ENCODE data around the gene C2CD2L.

DNA sequence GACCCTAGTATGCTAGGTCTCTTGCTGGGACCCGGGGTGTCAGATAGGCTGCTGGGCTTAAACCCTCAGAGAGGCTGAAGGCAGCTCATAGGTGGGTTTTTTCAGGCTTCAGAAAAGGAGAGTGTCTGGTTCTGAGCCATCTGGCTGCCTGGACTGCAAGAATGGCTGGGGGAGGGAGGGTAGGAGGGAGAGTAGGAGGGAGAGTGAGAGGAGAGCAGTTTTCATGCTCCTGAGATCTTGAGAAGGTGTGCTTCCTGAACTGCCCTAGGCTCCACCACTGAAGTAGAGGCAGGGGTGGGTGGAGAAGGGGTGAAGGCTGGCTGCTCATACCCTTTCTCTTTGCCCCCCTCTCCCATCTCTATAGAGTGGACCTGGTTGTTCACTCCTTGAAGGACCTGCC lies 17.8 kb upstream of the C2CD2L start:
- TF ChIP-seq, protein P1, sequence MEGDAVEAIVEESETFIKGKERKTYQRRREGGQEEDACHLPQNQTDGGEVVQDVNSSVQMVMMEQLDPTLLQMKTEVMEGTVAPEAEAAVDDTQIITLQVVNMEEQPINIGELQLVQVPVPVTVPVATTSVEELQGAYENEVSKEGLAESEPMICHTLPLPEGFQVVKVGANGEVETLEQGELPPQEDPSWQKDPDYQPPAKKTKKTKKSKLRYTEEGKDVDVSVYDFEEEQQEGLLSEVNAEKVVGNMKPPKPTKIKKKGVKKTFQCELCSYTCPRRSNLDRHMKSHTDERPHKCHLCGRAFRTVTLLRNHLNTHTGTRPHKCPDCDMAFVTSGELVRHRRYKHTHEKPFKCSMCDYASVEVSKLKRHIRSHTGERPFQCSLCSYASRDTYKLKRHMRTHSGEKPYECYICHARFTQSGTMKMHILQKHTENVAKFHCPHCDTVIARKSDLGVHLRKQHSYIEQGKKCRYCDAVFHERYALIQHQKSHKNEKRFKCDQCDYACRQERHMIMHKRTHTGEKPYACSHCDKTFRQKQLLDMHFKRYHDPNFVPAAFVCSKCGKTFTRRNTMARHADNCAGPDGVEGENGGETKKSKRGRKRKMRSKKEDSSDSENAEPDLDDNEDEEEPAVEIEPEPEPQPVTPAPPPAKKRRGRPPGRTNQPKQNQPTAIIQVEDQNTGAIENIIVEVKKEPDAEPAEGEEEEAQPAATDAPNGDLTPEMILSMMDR (IDR thresholded peaks at IDR 0.05 in 2 of 3, conservative IDR thresholded peaks at IDR 0.05 in 1 of 3; ENCODE audit: control insufficient read depth in 2 of 3, extremely low read depth in 1 of 3, insufficient read depth in 1 of 3, low read depth in 3 of 3, low read length in 3 of 3), result no peak
- TF ChIP-seq EZH2 (IDR thresholded peaks at IDR 0.05; ENCODE audit: borderline replicate concordance, control insufficient read depth, low read depth, low read length), result no peak
- TF ChIP-seq CHD1 (IDR thresholded peaks at IDR 0.05; ENCODE audit: low read depth, low read length), result no peak
- TF ChIP-seq, protein P2, sequence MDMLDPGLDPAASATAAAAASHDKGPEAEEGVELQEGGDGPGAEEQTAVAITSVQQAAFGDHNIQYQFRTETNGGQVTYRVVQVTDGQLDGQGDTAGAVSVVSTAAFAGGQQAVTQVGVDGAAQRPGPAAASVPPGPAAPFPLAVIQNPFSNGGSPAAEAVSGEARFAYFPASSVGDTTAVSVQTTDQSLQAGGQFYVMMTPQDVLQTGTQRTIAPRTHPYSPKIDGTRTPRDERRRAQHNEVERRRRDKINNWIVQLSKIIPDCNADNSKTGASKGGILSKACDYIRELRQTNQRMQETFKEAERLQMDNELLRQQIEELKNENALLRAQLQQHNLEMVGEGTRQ (IDR thresholded peaks at IDR 0.05; ENCODE audit: borderline replicate concordance, low read depth, low read length), result no peak
- no peak for TF ChIP-seq HDAC2 (IDR thresholded peaks at IDR 0.05)
- TF ChIP-seq RFX5 (IDR thresholded peaks at IDR 0.05; ENCODE audit: low read depth, low read length), result no peak
- no peak for TF ChIP-seq SIN3A (IDR thresholded peaks at IDR 0.05; ENCODE audit: low read depth, low read length)
- TF ChIP-seq, protein P3, sequence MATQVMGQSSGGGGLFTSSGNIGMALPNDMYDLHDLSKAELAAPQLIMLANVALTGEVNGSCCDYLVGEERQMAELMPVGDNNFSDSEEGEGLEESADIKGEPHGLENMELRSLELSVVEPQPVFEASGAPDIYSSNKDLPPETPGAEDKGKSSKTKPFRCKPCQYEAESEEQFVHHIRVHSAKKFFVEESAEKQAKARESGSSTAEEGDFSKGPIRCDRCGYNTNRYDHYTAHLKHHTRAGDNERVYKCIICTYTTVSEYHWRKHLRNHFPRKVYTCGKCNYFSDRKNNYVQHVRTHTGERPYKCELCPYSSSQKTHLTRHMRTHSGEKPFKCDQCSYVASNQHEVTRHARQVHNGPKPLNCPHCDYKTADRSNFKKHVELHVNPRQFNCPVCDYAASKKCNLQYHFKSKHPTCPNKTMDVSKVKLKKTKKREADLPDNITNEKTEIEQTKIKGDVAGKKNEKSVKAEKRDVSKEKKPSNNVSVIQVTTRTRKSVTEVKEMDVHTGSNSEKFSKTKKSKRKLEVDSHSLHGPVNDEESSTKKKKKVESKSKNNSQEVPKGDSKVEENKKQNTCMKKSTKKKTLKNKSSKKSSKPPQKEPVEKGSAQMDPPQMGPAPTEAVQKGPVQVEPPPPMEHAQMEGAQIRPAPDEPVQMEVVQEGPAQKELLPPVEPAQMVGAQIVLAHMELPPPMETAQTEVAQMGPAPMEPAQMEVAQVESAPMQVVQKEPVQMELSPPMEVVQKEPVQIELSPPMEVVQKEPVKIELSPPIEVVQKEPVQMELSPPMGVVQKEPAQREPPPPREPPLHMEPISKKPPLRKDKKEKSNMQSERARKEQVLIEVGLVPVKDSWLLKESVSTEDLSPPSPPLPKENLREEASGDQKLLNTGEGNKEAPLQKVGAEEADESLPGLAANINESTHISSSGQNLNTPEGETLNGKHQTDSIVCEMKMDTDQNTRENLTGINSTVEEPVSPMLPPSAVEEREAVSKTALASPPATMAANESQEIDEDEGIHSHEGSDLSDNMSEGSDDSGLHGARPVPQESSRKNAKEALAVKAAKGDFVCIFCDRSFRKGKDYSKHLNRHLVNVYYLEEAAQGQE (IDR thresholded peaks at IDR 0.05; ENCODE audit: low read depth, low read length), result no peak
- no peak for TF ChIP-seq POLR2AphosphoS5 (IDR thresholded peaks at IDR 0.05; ENCODE audit: low read length)
- no peak for TF ChIP-seq IKZF1 (conservative IDR thresholded peaks at IDR 0.05)
- TF ChIP-seq, protein P4, sequence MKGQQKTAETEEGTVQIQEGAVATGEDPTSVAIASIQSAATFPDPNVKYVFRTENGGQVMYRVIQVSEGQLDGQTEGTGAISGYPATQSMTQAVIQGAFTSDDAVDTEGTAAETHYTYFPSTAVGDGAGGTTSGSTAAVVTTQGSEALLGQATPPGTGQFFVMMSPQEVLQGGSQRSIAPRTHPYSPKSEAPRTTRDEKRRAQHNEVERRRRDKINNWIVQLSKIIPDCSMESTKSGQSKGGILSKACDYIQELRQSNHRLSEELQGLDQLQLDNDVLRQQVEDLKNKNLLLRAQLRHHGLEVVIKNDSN (IDR thresholded peaks at IDR 0.05; ENCODE audit: borderline replicate concordance, extremely low read length, insufficient read depth, low read depth, low read length), result no peak
- no peak for TF ChIP-seq TAF1 (IDR thresholded peaks at IDR 0.05; ENCODE audit: borderline replicate concordance, low read depth, low read length)
- TF ChIP-seq EP300 (IDR thresholded peaks at IDR 0.05; ENCODE audit: borderline replicate concordance in 1 of 2, control insufficient read depth in 1 of 2, low read depth in 2 of 2, low read length in 2 of 2), result no peak
- no peak for TF ChIP-seq PML (IDR thresholded peaks at IDR 0.05; ENCODE audit: low read length)
